PC-9 (cell line): Measurements from ENCODE around the gene SORT1. TPM values are rescaled to one million over a fixed set of nuclear protein-coding genes. Genes with fewer than 3 reads are reported as not detected.

Experiments
- BruUV-seq: library from RNA; stranded (reverse); fragments of 400-500 nt; replicated peaks from 2 replicates; lab custom pipeline; 2021; lab: Mats Ljungman, UMichigan
- CTCF ChIA-PET: fragments of 300-600 bp; sonication (Branson Sonifier 250); formaldehyde crosslinking; loops from one replicate; lab custom pipeline; 2022; ENCODE audit warnings: antibody characterized with exemption; lab: Charles Lee
- POLR2A ChIA-PET: fragments of 300-600 bp; sonication (Branson Sonifier 250); formaldehyde crosslinking; loops from one replicate; lab custom pipeline; 2022; ENCODE audit warnings: antibody characterized with exemption; ENCODE audit not compliant: unreplicated experiment; lab: Charles Lee
- DNase-seq, 2 experiments: peaks; one replicate each; pipeline versions ENCODE4 v3.0.0 to v3.0.0-alpha.2; 2015 to 2022; ENCODE audit warnings: mixed read lengths in 1 of 2
- H2AFZ ChIP-seq: fragments of 200-600 bp; sonication (generic); 2 replicates; pipeline ENCODE4 v1.8.1; 2017; ENCODE audit warnings: antibody characterized with exemption
- H3F3A ChIP-seq: fragments of 200-600 bp; sonication (generic); 2 replicates; pipeline ENCODE4 v1.8.1; 2017; ENCODE audit warnings: antibody characterized with exemption, mild to moderate bottlenecking, low read depth; ENCODE audit not compliant: insufficient read depth
- H3K27ac ChIP-seq: fragments of 200-600 bp; sonication (generic); 2 replicates; pipeline ENCODE4 v1.6.1; 2016; ENCODE audit warnings: mixed run types
- H3K27me3 ChIP-seq: fragments of 200-600 bp; sonication (generic); 2 replicates; pipeline ENCODE4 v1.6.1; 2016; ENCODE audit warnings: low read depth, mixed run types; ENCODE audit not compliant: insufficient read depth
- H3K36me3 ChIP-seq: fragments of 200-600 bp; sonication (generic); 2 replicates; pipeline ENCODE4 v1.6.1; 2016; ENCODE audit warnings: low read depth, mixed run types
- H3K4me1 ChIP-seq: fragments of 200-600 bp; sonication (generic); replicated peaks from 2 replicates; pipeline ENCODE4 v1.6.1; 2016; ENCODE audit warnings: mixed run types; ENCODE audit not compliant: insufficient read depth
- H3K4me2 ChIP-seq: fragments of 200-600 bp; sonication (generic); 2 replicates; pipeline ENCODE4 v1.6.1; 2017; ENCODE audit warnings: mixed run types
- H3K4me3 ChIP-seq: fragments of 200-600 bp; sonication (generic); 2 replicates; pipeline ENCODE4 v1.6.1; 2016; ENCODE audit warnings: mixed run types
- H3K79me2 ChIP-seq: fragments of 200-600 bp; sonication (generic); 2 replicates; pipeline ENCODE4 v1.6.1; 2017; ENCODE audit warnings: low read depth, mixed run types
- H3K9me2 ChIP-seq: fragments of 200-600 bp; sonication (generic); 2 replicates; pipeline ENCODE4 v1.8.1; 2017; ENCODE audit warnings: mild to moderate bottlenecking; ENCODE audit not compliant: insufficient read depth
- H3K9me3 ChIP-seq: fragments of 200-600 bp; sonication (generic); 2 replicates; pipeline ENCODE4 v1.8.1; 2016; ENCODE audit warnings: low read depth; ENCODE audit not compliant: insufficient read depth
- H4K20me1 ChIP-seq: fragments of 200-600 bp; sonication (generic); 2 replicates; pipeline ENCODE4 v1.8.1; 2017; ENCODE audit not compliant: insufficient read depth
- EZH2 ChIP-seq: fragments of 200-600 bp; sonication (generic); IDR thresholded peaks from 2 replicates; pipeline ENCODE4 v1.8.0; 2017; ENCODE audit warnings: antibody characterized with exemption, low read depth
- intact Hi-C: fragments of 100-400 bp; cut with micrococcal nuclease; formaldehyde crosslinking; loops from one replicate; pipeline ENCODE4 v1.10.0; 2022; ENCODE audit not compliant: unreplicated experiment
- total RNA-seq: library from RNA; stranded (reverse); gene quantifications from 2 replicates; pipeline ENCODE4 v1.2.3, GENCODE V29; 2021
- TF ChIP-seq, protein P1 (sequence below): fragments of 200-600 bp; sonication (generic); conservative IDR thresholded peaks from 2 replicates; pipeline ENCODE4 v1.6.1; 2017; ENCODE audit warnings: mixed run types, antibody characterized with exemption, mild to moderate bottlenecking, moderate library complexity

The SORT1 gene
- total RNA-seq, 1 experiment from 2014 or later, result 25.7 TPM

DNA sequence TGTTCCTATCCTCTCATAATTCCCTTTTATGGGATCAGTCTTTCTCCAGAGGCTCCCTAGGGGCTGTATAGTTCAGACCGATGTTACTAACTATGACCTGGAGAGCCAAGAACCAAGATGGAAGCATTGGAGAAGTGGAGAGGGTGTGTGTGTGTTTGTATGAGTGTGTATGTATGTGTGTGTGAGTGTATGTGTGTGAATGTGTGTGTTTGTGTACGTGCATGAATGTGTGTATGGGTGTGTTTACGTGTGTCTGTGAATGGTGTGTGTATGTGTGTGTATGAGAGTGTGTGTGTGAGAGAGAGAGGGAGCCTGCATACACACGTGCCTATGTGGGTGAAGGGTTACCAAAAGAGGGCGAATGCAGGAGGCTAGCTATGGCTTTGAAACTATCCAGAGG, 95.8 kb downstream of the SORT1 start:
- Histone ChIP-seq H3K4me3 (no peak overlapping the region), H3K9me2 (no peaks in the 10 kb centered on the region), H3K36me3 (no peaks in the 10 kb centered on the region), H3K27me3 (no peaks in the 10 kb centered on the region), H3K4me1 (no peaks in the 10 kb centered on the region), H3K79me2 (no peaks in the 10 kb centered on the region), H3K4me2 (no peak overlapping the region), H3K9me3 (no peaks in the 10 kb centered on the region), H4K20me1 (no peaks in the 10 kb centered on the region), H3F3A (0 out of 2 replicates have a peak, but pooled peaks cover 7% of the 10 kb centered on the region), H2AFZ (no peak overlapping the region), H3K27ac (no peak overlapping the region)
- DNase-seq, result no peak
- ChIA-PET POLR2A (interaction anchor here (0.6 kb wide), 1 partner anchor 21 kb away, joined by 4 read pairs; no protein-coding TSS in a partner anchor), CTCF (no interaction called here)
- intact Hi-C loops, result no loop called here
- no TSS peak for BruUV-seq
- no peak for TF ChIP-seq EZH2
- TF ChIP-seq, protein P1, sequence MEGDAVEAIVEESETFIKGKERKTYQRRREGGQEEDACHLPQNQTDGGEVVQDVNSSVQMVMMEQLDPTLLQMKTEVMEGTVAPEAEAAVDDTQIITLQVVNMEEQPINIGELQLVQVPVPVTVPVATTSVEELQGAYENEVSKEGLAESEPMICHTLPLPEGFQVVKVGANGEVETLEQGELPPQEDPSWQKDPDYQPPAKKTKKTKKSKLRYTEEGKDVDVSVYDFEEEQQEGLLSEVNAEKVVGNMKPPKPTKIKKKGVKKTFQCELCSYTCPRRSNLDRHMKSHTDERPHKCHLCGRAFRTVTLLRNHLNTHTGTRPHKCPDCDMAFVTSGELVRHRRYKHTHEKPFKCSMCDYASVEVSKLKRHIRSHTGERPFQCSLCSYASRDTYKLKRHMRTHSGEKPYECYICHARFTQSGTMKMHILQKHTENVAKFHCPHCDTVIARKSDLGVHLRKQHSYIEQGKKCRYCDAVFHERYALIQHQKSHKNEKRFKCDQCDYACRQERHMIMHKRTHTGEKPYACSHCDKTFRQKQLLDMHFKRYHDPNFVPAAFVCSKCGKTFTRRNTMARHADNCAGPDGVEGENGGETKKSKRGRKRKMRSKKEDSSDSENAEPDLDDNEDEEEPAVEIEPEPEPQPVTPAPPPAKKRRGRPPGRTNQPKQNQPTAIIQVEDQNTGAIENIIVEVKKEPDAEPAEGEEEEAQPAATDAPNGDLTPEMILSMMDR, result no peak

DNA sequence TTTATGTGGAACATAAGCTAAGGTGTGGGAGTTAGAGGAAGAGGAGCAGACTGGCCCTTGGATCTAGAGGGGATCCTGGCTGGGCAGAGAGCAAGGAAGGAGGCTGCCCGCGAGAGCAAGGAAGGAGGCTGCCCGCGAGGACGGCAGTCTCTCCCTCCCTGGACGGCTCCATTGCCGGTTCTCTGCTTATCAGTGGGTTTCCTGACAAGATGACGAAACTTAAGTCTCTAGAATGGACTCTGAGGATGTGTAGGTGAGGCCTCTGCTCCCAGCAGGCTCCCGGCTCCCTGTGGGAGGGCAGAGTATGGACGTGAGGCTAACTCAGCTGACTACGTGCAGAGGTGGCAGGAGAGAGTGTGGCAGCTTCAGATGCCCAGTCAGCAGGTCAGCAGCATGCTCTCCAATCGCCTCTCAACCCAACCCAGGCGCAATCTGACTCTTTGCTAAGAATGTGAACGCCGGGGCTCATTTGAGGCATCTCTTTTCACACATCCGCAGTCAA, 97.0 kb downstream of the SORT1 start:
- Histone ChIP-seq H3K27me3 (no peaks in the 10 kb centered on the region), H3K4me3 (no peak overlapping the region), H3K79me2 (no peaks in the 10 kb centered on the region), H4K20me1 (no peaks in the 10 kb centered on the region), H3K36me3 (no peaks in the 10 kb centered on the region), H3K9me3 (no peaks in the 10 kb centered on the region), H3F3A (0 out of 2 replicates have a peak, but pooled peaks cover 7% of the 10 kb centered on the region), H3K4me1 (no peaks in the 10 kb centered on the region), H2AFZ (no peak overlapping the region), H3K27ac (no peak overlapping the region), H3K4me2 (no peak overlapping the region), H3K9me2 (no peaks in the 10 kb centered on the region)
- intact Hi-C loops, result no loop called here
- BruUV-seq, result no TSS peak
- no peak for TF ChIP-seq EZH2
- TF ChIP-seq, protein P1, result no peak
- CTCF ChIA-PET, result no interaction called here
- DNase-seq, result no peak
- POLR2A ChIA-PET, result no interaction called here

- Histone ChIP-seq H4K20me1 (no peaks in the 10 kb centered on the region), H3K4me2 (no peak overlapping the region), H3K4me1 (no peaks in the 10 kb centered on the region), H3K36me3 (no peaks in the 10 kb centered on the region), H3K27me3 (no peaks in the 10 kb centered on the region), H3K9me2 (no peaks in the 10 kb centered on the region), H3F3A (0 out of 2 replicates have a peak, but pooled peaks cover 7% of the 10 kb centered on the region), H3K9me3 (no peaks in the 10 kb centered on the region), H3K27ac (no peak overlapping the region), H3K4me3 (no peak overlapping the region), H3K79me2 (no peaks in the 10 kb centered on the region), H2AFZ (no peak overlapping the region)
- intact Hi-C loops, result no loop called here
- ChIA-PET CTCF (no interaction called here), POLR2A (no interaction called here)
- no TSS peak for BruUV-seq
- TF ChIP-seq, protein P1, result no peak
- TF ChIP-seq EZH2, result no peak
- DNase-seq, result no peak
These were observed 98.0 kb downstream of the SORT1 start for GRCh38 chr1:109299558-109300343.
